HEK293 (cell line): Measurements from ENCODE around the gene NAA80.

Experiments
- CTCF ChIA-PET: fragments of 350-600 bp; formaldehyde crosslinking; extraction: SDS; loops from one replicate; lab custom pipeline; 2021; ENCODE audit warnings: antibody characterized with exemption; lab: Yijun Ruan, JAX
- POLR2A ChIA-PET: fragments of 300-600 bp; formaldehyde crosslinking; extraction: SDS; loops from one replicate; lab custom pipeline; 2020; ENCODE audit warnings: antibody characterized with exemption, inconsistent platforms; lab: Yijun Ruan, JAX
- H3K27ac ChIP-seq: fragments of 200-500 bp; sonication (Bioruptor generic); 2 replicates; pipeline ENCODE4 v1.5.1; 2014; ENCODE audit warnings: low read depth, low read length, control low read depth, inconsistent platforms; ENCODE audit errors: extremely low read depth
- H3K36me3 ChIP-seq, 2 experiments: fragments of 200-500 bp in 1 of 2; sonication (Bioruptor generic) in 1 of 2; 1 replicate in 1 of 2; 2 replicates in 1 of 2; pipeline ENCODE4 v1.5.1; 2014 to 2017; ENCODE audit warnings: inconsistent platforms in 2 of 2, low read length in 2 of 2; ENCODE audit not compliant: control insufficient read depth in 2 of 2, insufficient read depth in 1 of 2
- H3K4me1 ChIP-seq: fragments of 200-500 bp; sonication (Bioruptor generic); 2 replicates; pipeline ENCODE4 v1.5.1; 2014; ENCODE audit warnings: mild to moderate bottlenecking, low read length, inconsistent platforms; ENCODE audit not compliant: control insufficient read depth, insufficient read depth
- H3K4me3 ChIP-seq: 2 replicates; pipeline ENCODE4 v1.5.1; 2011; ENCODE audit warnings: low read depth, mild to moderate bottlenecking, control low read depth, low read length, moderate library complexity
- H3K9me3 ChIP-seq: fragments of 200-500 bp; sonication (Bioruptor generic); 2 replicates; pipeline ENCODE4 v1.5.1; 2014; ENCODE audit warnings: low read depth, low read length, inconsistent platforms; ENCODE audit not compliant: control insufficient read depth, insufficient read depth
- AEBP2 ChIP-seq: fragments of 450-650 bp; formaldehyde crosslinking; IDR thresholded peaks from 2 replicates; pipeline ENCODE4 v1.5.1; 2016; ENCODE audit warnings: missing biosample characterization, missing genetic modification characterization, borderline replicate concordance
- HIC1 ChIP-seq: fragments of 450-650 bp; formaldehyde crosslinking; IDR thresholded peaks from 2 replicates; pipeline ENCODE4 v1.5.1; 2016; ENCODE audit warnings: missing biosample characterization, missing genetic modification characterization
- HOXA7 ChIP-seq: sonication (generic); formaldehyde crosslinking; IDR thresholded peaks from 2 replicates; pipeline ENCODE4 v1.8.1; 2022; ENCODE audit warnings: missing genetic modification reagents, borderline replicate concordance
- MEIS1 ChIP-seq: sonication (generic); formaldehyde crosslinking; IDR thresholded peaks from 2 replicates; pipeline ENCODE4 v1.8.1; 2022; ENCODE audit warnings: missing genetic modification reagents, mild to moderate bottlenecking, borderline replicate concordance
- MZF1 ChIP-seq: fragments of 450-650 bp; formaldehyde crosslinking; IDR thresholded peaks from 2 replicates; pipeline ENCODE4 v1.5.1; 2017; ENCODE audit warnings: missing biosample characterization, missing genetic modification characterization, borderline replicate concordance
- ZEB2 ChIP-seq: fragments of 450-650 bp; formaldehyde crosslinking; IDR thresholded peaks from 2 replicates; pipeline ENCODE4 v1.5.1; 2016; ENCODE audit warnings: missing biosample characterization, missing genetic modification characterization
- ZNF10 ChIP-seq: fragments of 450-650 bp; formaldehyde crosslinking; IDR thresholded peaks from 2 replicates; pipeline ENCODE4 v1.5.1; 2017; ENCODE audit warnings: missing biosample characterization, missing genetic modification characterization
- ZNF140 ChIP-seq: fragments of 450-650 bp; formaldehyde crosslinking; IDR thresholded peaks from 2 replicates; pipeline ENCODE4 v1.5.1; 2016; ENCODE audit warnings: missing biosample characterization, missing genetic modification characterization
- ZNF214 ChIP-seq: fragments of 450-650 bp; formaldehyde crosslinking; IDR thresholded peaks from 2 replicates; pipeline ENCODE4 v1.5.1; 2017; ENCODE audit warnings: missing biosample characterization, mild to moderate bottlenecking, missing genetic modification characterization, borderline replicate concordance
- ZNF23 ChIP-seq: fragments of 450-650 bp; formaldehyde crosslinking; IDR thresholded peaks from 2 replicates; pipeline ENCODE4 v1.5.1; 2016; ENCODE audit warnings: missing biosample characterization, missing genetic modification characterization, borderline replicate concordance
- ZNF26 ChIP-seq: fragments of 450-650 bp; formaldehyde crosslinking; IDR thresholded peaks from 2 replicates; pipeline ENCODE4 v1.5.1; 2016; ENCODE audit warnings: missing biosample characterization, missing genetic modification characterization
- ZNF280D ChIP-seq: fragments of 450-650 bp; formaldehyde crosslinking; IDR thresholded peaks from 2 replicates; pipeline ENCODE4 v1.5.1; 2016; ENCODE audit warnings: missing biosample characterization, missing genetic modification characterization
- ZNF394 ChIP-seq: fragments of 450-650 bp; formaldehyde crosslinking; IDR thresholded peaks from 2 replicates; pipeline ENCODE4 v1.5.1; 2016; ENCODE audit warnings: missing biosample characterization, missing genetic modification characterization, mild to moderate bottlenecking, moderate library complexity, borderline replicate concordance
- ZNF473 ChIP-seq: fragments of 450-650 bp; formaldehyde crosslinking; IDR thresholded peaks from 2 replicates; pipeline ENCODE4 v1.5.1; 2017; ENCODE audit warnings: missing biosample characterization, missing genetic modification characterization
- ZNF510 ChIP-seq: fragments of 450-650 bp; formaldehyde crosslinking; IDR thresholded peaks from 2 replicates; pipeline ENCODE4 v1.5.1; 2018; ENCODE audit warnings: mild to moderate bottlenecking, missing genetic modification characterization, missing biosample characterization; ENCODE audit not compliant: insufficient replicate concordance
- ZNF521 ChIP-seq: fragments of 450-650 bp; formaldehyde crosslinking; IDR thresholded peaks from 2 replicates; pipeline ENCODE4 v1.5.1; 2017; ENCODE audit warnings: missing biosample characterization, mild to moderate bottlenecking, missing genetic modification characterization
- ZNF558 ChIP-seq: fragments of 450-650 bp; formaldehyde crosslinking; IDR thresholded peaks from 2 replicates; pipeline ENCODE4 v1.5.1; 2016; ENCODE audit warnings: missing biosample characterization, missing genetic modification characterization
- ZNF623 ChIP-seq: fragments of 450-650 bp; formaldehyde crosslinking; IDR thresholded peaks from 2 replicates; pipeline ENCODE4 v1.5.1; 2016; ENCODE audit warnings: missing biosample characterization, missing genetic modification characterization
- ZNF664 ChIP-seq: fragments of 450-650 bp; formaldehyde crosslinking; IDR thresholded peaks from 2 replicates; pipeline ENCODE4 v1.5.1; 2016; ENCODE audit warnings: missing biosample characterization, missing genetic modification characterization
- ZNF785 ChIP-seq: fragments of 450-650 bp; formaldehyde crosslinking; IDR thresholded peaks from 2 replicates; pipeline ENCODE4 v1.5.1; 2016; ENCODE audit warnings: missing biosample characterization, missing genetic modification characterization
- ZNF791 ChIP-seq: fragments of 450-650 bp; formaldehyde crosslinking; IDR thresholded peaks from 2 replicates; pipeline ENCODE4 v1.5.1; 2016; ENCODE audit warnings: missing biosample characterization, missing genetic modification characterization
- TF ChIP-seq, protein P1 (sequence below): fragments of 450-650 bp; formaldehyde crosslinking; IDR thresholded peaks from 2 replicates; pipeline ENCODE4 v1.5.1; 2017; ENCODE audit warnings: missing biosample characterization, mild to moderate bottlenecking, missing genetic modification characterization, moderate library complexity

Gene NAA80

DNA sequence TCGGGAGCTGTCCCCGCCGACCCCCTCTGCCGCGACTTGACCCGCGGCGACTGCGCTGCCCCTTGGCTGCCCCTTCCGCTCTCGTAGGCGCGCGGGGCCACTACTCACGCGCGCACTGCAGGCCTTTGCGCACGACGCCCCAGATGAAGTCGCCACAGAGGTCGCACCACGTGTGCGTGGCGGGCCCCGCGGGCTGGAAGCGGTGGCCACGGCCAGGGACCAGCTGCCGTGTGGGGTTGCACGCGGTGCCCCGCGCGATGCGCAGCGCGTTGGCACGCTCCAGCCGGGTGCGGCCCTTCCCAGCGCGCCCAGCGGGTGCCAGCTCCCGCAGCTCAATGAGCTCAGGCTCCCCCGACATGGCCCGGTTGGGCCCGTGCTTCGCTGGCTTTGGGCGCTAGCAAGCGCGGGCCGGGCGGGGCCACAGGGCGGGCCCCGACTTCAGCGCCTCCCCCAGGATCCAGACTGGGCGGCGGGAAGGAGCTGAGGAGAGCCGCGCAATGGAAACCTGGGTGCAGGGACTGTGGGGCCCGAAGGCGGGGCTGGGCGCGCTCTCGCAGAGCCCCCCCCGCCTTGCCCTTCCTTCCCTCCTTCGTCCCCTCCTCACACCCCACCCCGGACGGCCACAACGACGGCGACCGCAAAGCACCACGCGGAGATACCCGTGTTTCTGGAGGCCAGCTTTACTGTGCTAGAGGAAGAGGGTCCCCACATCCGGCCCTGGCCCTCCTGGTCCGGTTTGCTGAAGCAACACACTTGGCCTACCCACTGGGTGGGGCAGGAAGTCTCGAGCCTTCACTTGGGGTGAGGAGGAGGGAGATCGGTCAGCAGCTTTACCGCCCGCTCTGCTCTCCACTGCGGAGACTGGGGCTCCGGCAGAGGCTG lies 41.5 kb upstream of the NAA80 start, which contains the start of gene RASSF1:
RASSF1 (minus strand) TSS at position 389 of the 882 bp plus-strand sequence; CDS start at position 358, 31 bp downstream.
- Histone ChIP-seq H3K4me1 (no peaks in the 10 kb centered on the region; the same call in 1 of the 2 replicates), H3K4me3 (no peak within 1 kb of the TSS), H3K36me3 (peaks cover 0 to 26% of the 10 kb centered on the region in 2 experiments; a peak in 2 of 3 replicates), H3K9me3 (no peaks in the 10 kb centered on the region), H3K27ac (no peak within 1 kb of the TSS)
- ChIA-PET POLR2A (interaction anchor here (1.3 kb wide), 1 partner anchor 13 kb away, joined by 3 read pairs; the partner anchor contains the start of gene TUSC2), CTCF (no interaction called here)
- TF ChIP-seq MZF1 (tag by site-specific recombination) (no peak), ZNF623 (no peak), ZNF791 (tag by site-specific recombination) (no peak), ZNF521 (tag by site-specific recombination) (no peak), ZNF10 (no peak), ZEB2 (tag by site-specific recombination) (no peak), ZNF140 (tag by site-specific recombination) (no peak), ZNF473 (no peak), HIC1 (no peak), ZNF23 (tag by site-specific recombination) (no peak), HOXA7 (CRISPR knock-in tag) (no peak), ZNF510 (no peak), ZNF280D (tag by site-specific recombination) (no peak), ZNF558 (tag by site-specific recombination) (no peak), ZNF664 (tag by site-specific recombination) (no peak)
- TF ChIP-seq, protein P1, sequence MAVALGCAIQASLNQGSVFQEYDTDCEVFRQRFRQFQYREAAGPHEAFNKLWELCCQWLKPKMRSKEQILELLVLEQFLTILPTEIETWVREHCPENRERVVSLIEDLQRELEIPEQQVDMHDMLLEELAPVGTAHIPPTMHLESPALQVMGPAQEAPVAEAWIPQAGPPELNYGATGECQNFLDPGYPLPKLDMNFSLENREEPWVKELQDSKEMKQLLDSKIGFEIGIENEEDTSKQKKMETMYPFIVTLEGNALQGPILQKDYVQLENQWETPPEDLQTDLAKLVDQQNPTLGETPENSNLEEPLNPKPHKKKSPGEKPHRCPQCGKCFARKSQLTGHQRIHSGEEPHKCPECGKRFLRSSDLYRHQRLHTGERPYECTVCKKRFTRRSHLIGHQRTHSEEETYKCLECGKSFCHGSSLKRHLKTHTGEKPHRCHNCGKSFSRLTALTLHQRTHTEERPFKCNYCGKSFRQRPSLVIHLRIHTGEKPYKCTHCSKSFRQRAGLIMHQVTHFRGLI (tag by site-specific recombination), result no peak

- ChIA-PET POLR2A (interaction anchor here (1.3 kb wide), 1 partner anchor 12 kb away, joined by 3 read pairs; the partner anchor contains the start of gene TUSC2), CTCF (no interaction called here)
- Histone ChIP-seq H3K9me3 (no peaks in the 10 kb centered on the region), H3K4me1 (no peaks in the 10 kb centered on the region; the same call in 1 of the 2 replicates), H3K27ac (no peak overlapping the region), H3K4me3 (no peak overlapping the region), H3K36me3 (peaks cover 0 to 25% of the 10 kb centered on the region in 2 experiments; a peak in 2 of 3 replicates)
- TF ChIP-seq AEBP2 (no peak), ZNF26 (tag by site-specific recombination) (no peak), ZNF394 (no peak), MEIS1 (no peak), ZNF214 (tag by site-specific recombination) (no peak), ZNF785 (tag by site-specific recombination) (no peak)
Observed at GRCh38 chr3:50340147-50340447, 40.9 kb upstream of the NAA80 start.
